A549 (cell line): ENCODE results near the gene C3orf20. TPM values are rescaled to one million over a fixed set of nuclear protein-coding genes. Genes with fewer than 3 reads are reported as not detected.

Source experiments
- ATAC-seq, 2 experiments: fragments of 200-7000 bp in 1 of 2; fragments of >200 bp in 1 of 2; cut with Nextera tagmentation in 1 of 2; cut with Tn5 transposase in 1 of 2; 3 replicates each; pipeline versions ENCODE4 v1.8.0 to v1.9.1; 2018 to 2020; ENCODE audit warnings: mild to moderate bottlenecking in 1 of 2, moderate library complexity in 1 of 2
- CTCF ChIA-PET: fragments of 300-600 bp; sonication (Branson Sonifier 250); formaldehyde crosslinking; extraction: SDS; loops from one replicate; lab custom pipeline; 2021; ENCODE audit warnings: antibody characterized with exemption, inconsistent platforms; lab: Yijun Ruan, JAX
- POLR2A ChIA-PET: fragments of 350-600 bp; formaldehyde crosslinking; extraction: SDS; loops from one replicate; lab custom pipeline; 2021; ENCODE audit warnings: antibody characterized with exemption, inconsistent platforms; lab: Yijun Ruan, JAX
- DNase-seq, 2 experiments: peaks; one replicate each; pipeline versions ENCODE4 v3.0.0 to v3.0.0-alpha.2; 2011 to 2016; ENCODE audit warnings: low read depth in 1 of 2, low spot score in 1 of 2
- FAIRE-seq: peaks from 2 replicates; lab custom pipeline; 2011; peaks lifted over from hg19 to GRCh38; lab: Jason Lieb, UNC
- H3K27ac ChIP-seq, 2 experiments: fragments of >200 bp; sonication (Bioruptor Twin); formaldehyde crosslinking; 3 replicates each; pipeline ENCODE4 v1.5.1; 2016 to 2017
- H3K4me1 ChIP-seq: fragments of >200 bp; sonication (Bioruptor Twin); formaldehyde crosslinking; 3 replicates; pipeline ENCODE4 v1.6.1; 2016
- H3K4me2 ChIP-seq: fragments of >200 bp; sonication (Bioruptor Twin); formaldehyde crosslinking; 3 replicates; pipeline ENCODE4 v1.6.1; 2016
- H3K4me3 ChIP-seq: fragments of >200 bp; sonication (Bioruptor Twin); formaldehyde crosslinking; 3 replicates; pipeline ENCODE4 v1.5.1; 2016
- H3K9me3 ChIP-seq: fragments of >200 bp; sonication (Bioruptor Twin); formaldehyde crosslinking; 3 replicates; pipeline ENCODE4 v1.6.1; 2016
- BHLHE40 ChIP-seq: IDR thresholded peaks from 2 replicates; pipeline ENCODE4 v1.6.1; 2012; ENCODE audit warnings: low read depth, low read length, inconsistent platforms
- CBX8 ChIP-seq: fragments of 200-600 bp; sonication (generic); IDR thresholded peaks from 2 replicates; pipeline ENCODE4 v1.6.1; 2016
- CHD2 ChIP-seq: fragments of 150-350 bp; IDR thresholded peaks from 2 replicates; pipeline ENCODE4 v1.6.1; 2014; ENCODE audit warnings: low read length; ENCODE audit not compliant: partially characterized antibody
- CHD4 ChIP-seq: fragments of 200-600 bp; sonication (generic); IDR thresholded peaks from 2 replicates; pipeline ENCODE4 v1.6.1; 2016; ENCODE audit warnings: antibody characterized with exemption, mild to moderate bottlenecking, borderline replicate concordance
- EHF ChIP-seq: fragments of 250-450 bp; sonication (Bioruptor Pico); IDR thresholded peaks from 2 replicates; pipeline ENCODE4 v1.5.0; 2020; ENCODE audit warnings: mild to moderate bottlenecking
- FOSB ChIP-seq: fragments of 250-450 bp; sonication (Bioruptor Pico); IDR thresholded peaks from 2 replicates; pipeline ENCODE4 v1.5.0; 2020; ENCODE audit warnings: mild to moderate bottlenecking, moderate library complexity
- FOSL2 ChIP-seq, 2 experiments: fragments of 450-650 bp in 1 of 2; fragments of >200 bp in 1 of 2; sonication (Bioruptor Twin) in 1 of 2; formaldehyde crosslinking; IDR thresholded peaks; 2 replicates each; pipeline versions ENCODE4 v1.5.0 to v1.6.1; 2016 to 2020; ENCODE audit warnings: mild to moderate bottlenecking in 1 of 2, moderate library complexity in 1 of 2
- FOXS1 ChIP-seq: fragments of 250-450 bp; sonication (Bioruptor Pico); IDR thresholded peaks from 2 replicates; pipeline ENCODE4 v1.5.0; 2020; ENCODE audit warnings: mild to moderate bottlenecking, moderate library complexity
- HOXB13 ChIP-seq: fragments of 250-450 bp; sonication (Bioruptor Pico); IDR thresholded peaks from 2 replicates; pipeline ENCODE4 v1.5.0; 2020; ENCODE audit warnings: low read depth, mild to moderate bottlenecking, moderate library complexity
- JUN ChIP-seq, 2 experiments: fragments of >200 bp; sonication (Bioruptor Twin); formaldehyde crosslinking; IDR thresholded peaks; 2 replicates in 1 of 2; 3 replicates in 1 of 2; pipeline ENCODE4 v1.6.1; 2016 to 2017
- MAZ ChIP-seq: fragments of 150-350 bp; IDR thresholded peaks from 2 replicates; pipeline ENCODE4 v1.6.1; 2014; ENCODE audit warnings: antibody characterized with exemption, low read depth, low read length, borderline replicate concordance
- NFE2L2 ChIP-seq: fragments of 150-350 bp; conservative IDR thresholded peaks from 2 replicates; pipeline ENCODE4 v1.6.1; 2014; ENCODE audit warnings: low read length
- NR3C1 ChIP-seq: fragments of >200 bp; sonication (Bioruptor Twin); formaldehyde crosslinking; IDR thresholded peaks from 3 replicates; pipeline ENCODE4 v1.6.1; 2017
- RAD21 ChIP-seq, 2 experiments: fragments of >200 bp in 1 of 2; sonication (Bioruptor Twin) in 1 of 2; formaldehyde crosslinking in 1 of 2; IDR thresholded peaks in 1 of 2; conservative IDR thresholded peaks in 1 of 2; 2 replicates in 1 of 2; 3 replicates in 1 of 2; pipeline ENCODE4 v1.6.1; 2012 to 2018; ENCODE audit warnings: inconsistent platforms in 1 of 2
- RARB ChIP-seq: fragments of 250-450 bp; sonication (Bioruptor Pico); IDR thresholded peaks from 2 replicates; pipeline ENCODE4 v1.8.0; 2021; ENCODE audit warnings: mild to moderate bottlenecking, moderate library complexity
- TFCP2L1 ChIP-seq: fragments of 250-450 bp; sonication (Bioruptor Pico); IDR thresholded peaks from 2 replicates; pipeline ENCODE4 v1.5.0; 2021; ENCODE audit warnings: mild to moderate bottlenecking
- USF2 ChIP-seq: fragments of 450-650 bp; IDR thresholded peaks from 2 replicates; pipeline ENCODE4 v1.6.1; 2014; ENCODE audit warnings: antibody characterized with exemption
- ZFP36 ChIP-seq: fragments of 450-650 bp; IDR thresholded peaks from 2 replicates; pipeline ENCODE4 v1.6.1; 2014; ENCODE audit warnings: borderline replicate concordance; ENCODE audit not compliant: partially characterized antibody
- WGBS: methylation state at CpG from one replicate; pipeline ENCODE4 v1.1.6; 2017; ENCODE audit errors: missing lambda C conversion rate; 5-methylcytosine and 5-hydroxymethylcytosine counted together
- polyA plus RNA-seq, 4 experiments: library from polyadenylated mRNA; depleted of rRNA in 3 of 4; stranded (reverse); fragments of >200 nt; fragmentation: RNase III in 1 of 4; extraction: RNeasy Plus Mini Kit Qiagen cat#74134 plus additional on column Dnase treatment in 1 of 4; gene quantifications; 2 replicates in 3 of 4; 3 replicates in 1 of 4; pipeline ENCODE4 v1.2.3, GENCODE V29; 2011 to 2017
- TF ChIP-seq, protein P1 (sequence below): fragments of 250-450 bp; sonication (Bioruptor Pico); IDR thresholded peaks from 2 replicates; pipeline ENCODE4 v1.5.0; 2021; ENCODE audit warnings: mild to moderate bottlenecking, moderate library complexity, borderline replicate concordance
- TF ChIP-seq, protein P2 (sequence below): fragments of >200 bp; sonication (Bioruptor Twin); formaldehyde crosslinking; IDR thresholded peaks from 3 replicates; pipeline ENCODE4 v1.5.1; 2016
- TF ChIP-seq, protein P3 (sequence below): fragments of >200 bp; sonication (Bioruptor Twin); formaldehyde crosslinking; IDR thresholded peaks from 3 replicates; pipeline ENCODE4 v1.6.1; 2016
- TF ChIP-seq, protein P4 (sequence below): IDR thresholded peaks from 2 replicates; pipeline ENCODE4 v1.6.1; 2012
- TF ChIP-seq, protein P5 (sequence below): fragments of >200 bp; sonication (Bioruptor Twin); formaldehyde crosslinking; IDR thresholded peaks from 2 replicates; pipeline ENCODE4 v1.6.1; 2016

The C3orf20 gene
- polyA plus RNA-seq, 2 of the 4 experiments (the other 2 are of a cell fraction): 0.05 TPM; not detected in 1

- no peak overlapping the region for H3K4me2 ChIP-seq
- FAIRE-seq (no peak), DNase-seq (no peak), ATAC-seq (no peak)
- TF ChIP-seq, protein P1, sequence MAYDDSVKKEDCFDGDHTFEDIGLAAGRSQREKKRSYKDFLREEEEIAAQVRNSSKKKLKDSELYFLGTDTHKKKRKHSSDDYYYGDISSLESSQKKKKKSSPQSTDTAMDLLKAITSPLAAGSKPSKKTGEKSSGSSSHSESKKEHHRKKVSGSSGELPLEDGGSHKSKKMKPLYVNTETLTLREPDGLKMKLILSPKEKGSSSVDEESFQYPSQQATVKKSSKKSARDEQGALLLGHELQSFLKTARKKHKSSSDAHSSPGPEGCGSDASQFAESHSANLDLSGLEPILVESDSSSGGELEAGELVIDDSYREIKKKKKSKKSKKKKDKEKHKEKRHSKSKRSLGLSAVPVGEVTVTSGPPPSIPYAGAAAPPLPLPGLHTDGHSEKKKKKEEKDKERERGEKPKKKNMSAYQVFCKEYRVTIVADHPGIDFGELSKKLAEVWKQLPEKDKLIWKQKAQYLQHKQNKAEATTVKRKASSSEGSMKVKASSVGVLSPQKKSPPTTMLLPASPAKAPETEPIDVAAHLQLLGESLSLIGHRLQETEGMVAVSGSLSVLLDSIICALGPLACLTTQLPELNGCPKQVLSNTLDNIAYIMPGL: no peak
- TF ChIP-seq MAZ (no peak), TFCP2L1 (CRISPR knock-in tag) (no peak), CHD4 (no peak), CHD2 (no peak), USF2 (no peak), ZFP36 (no peak), EHF (CRISPR knock-in tag) (no peak), CBX8 (no peak), FOXS1 (CRISPR knock-in tag) (no peak), FOSB (no peak), RARB (CRISPR knock-in tag) (no peak), BHLHE40 (no peak), NFE2L2 (no peak), NR3C1 (no peak), HOXB13 (no peak), FOSL2 (IDR thresholded peaks at IDR 0.05) (no peak), FOSL2 (CRISPR knock-in tag; IDR thresholded peaks at IDR 0.05) (no peak)
- TF ChIP-seq, protein P2, sequence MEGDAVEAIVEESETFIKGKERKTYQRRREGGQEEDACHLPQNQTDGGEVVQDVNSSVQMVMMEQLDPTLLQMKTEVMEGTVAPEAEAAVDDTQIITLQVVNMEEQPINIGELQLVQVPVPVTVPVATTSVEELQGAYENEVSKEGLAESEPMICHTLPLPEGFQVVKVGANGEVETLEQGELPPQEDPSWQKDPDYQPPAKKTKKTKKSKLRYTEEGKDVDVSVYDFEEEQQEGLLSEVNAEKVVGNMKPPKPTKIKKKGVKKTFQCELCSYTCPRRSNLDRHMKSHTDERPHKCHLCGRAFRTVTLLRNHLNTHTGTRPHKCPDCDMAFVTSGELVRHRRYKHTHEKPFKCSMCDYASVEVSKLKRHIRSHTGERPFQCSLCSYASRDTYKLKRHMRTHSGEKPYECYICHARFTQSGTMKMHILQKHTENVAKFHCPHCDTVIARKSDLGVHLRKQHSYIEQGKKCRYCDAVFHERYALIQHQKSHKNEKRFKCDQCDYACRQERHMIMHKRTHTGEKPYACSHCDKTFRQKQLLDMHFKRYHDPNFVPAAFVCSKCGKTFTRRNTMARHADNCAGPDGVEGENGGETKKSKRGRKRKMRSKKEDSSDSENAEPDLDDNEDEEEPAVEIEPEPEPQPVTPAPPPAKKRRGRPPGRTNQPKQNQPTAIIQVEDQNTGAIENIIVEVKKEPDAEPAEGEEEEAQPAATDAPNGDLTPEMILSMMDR: no peak
- TF ChIP-seq, protein P3, sequence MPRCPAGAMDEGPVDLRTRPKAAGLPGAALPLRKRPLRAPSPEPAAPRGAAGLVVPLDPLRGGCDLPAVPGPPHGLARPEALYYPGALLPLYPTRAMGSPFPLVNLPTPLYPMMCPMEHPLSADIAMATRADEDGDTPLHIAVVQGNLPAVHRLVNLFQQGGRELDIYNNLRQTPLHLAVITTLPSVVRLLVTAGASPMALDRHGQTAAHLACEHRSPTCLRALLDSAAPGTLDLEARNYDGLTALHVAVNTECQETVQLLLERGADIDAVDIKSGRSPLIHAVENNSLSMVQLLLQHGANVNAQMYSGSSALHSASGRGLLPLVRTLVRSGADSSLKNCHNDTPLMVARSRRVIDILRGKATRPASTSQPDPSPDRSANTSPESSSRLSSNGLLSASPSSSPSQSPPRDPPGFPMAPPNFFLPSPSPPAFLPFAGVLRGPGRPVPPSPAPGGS: no peak
- TF ChIP-seq, protein P4, sequence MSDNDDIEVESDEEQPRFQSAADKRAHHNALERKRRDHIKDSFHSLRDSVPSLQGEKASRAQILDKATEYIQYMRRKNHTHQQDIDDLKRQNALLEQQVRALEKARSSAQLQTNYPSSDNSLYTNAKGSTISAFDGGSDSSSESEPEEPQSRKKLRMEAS: no peak
- ChIA-PET CTCF (no interaction called here), POLR2A (no interaction called here)
- no peaks in the 10 kb centered on the region for H3K9me3 ChIP-seq
- 81% methylated on average over 9 of the region's 9 CpGs for WGBS
- no peak overlapping the region for H3K4me3 ChIP-seq
- H3K4me1 ChIP-seq: no peaks in the 10 kb centered on the region
- H3K27ac ChIP-seq: no peak overlapping the region
Observed at GRCh38 chr3:14767245-14768051, 92.5 kb downstream of the C3orf20 start.

DNA sequence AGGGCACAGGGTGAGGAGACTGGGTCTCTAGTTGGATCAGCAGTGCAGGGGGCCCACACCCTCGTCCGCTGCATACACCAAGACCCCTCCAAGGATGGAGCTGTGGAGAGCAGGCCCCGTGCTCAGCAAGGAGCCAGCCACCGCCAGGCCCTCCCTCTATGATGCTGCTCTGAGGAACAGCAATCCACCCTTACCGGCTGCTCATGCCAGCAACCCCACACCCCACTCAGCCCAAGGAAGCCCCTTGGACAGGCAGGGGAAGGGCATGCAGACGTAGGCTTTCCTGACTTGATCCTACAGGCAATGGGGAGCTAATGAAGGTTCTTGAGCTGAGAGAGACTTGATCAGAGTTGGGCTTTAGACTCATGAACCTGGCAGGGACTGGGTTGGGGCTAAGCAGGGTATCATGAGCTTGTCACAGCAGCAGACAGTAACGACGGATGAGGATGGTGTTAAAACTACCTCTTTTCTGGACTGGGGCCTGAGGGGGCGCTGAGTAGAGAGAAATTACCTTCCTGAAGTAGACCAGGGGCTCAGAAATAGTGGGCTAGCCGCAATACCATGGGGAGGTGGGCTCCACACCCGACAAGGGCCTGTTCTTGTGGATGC, 93.3 kb downstream of the C3orf20 start:
- no peak for TF ChIP-seq JUN (IDR thresholded peaks at IDR 0.05)
- TF ChIP-seq, protein P1: no peak
- TF ChIP-seq, protein P5, sequence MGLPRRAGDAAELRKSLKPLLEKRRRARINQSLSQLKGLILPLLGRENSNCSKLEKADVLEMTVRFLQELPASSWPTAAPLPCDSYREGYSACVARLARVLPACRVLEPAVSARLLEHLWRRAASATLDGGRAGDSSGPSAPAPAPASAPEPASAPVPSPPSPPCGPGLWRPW: no peak
- no peak for TF ChIP-seq RAD21 (conservative IDR thresholded peaks at IDR 0.05 in 1 of 2, IDR thresholded peaks at IDR 0.05 in 1 of 2)
- FAIRE-seq: no peak
- CTCF ChIA-PET: interaction anchor here (0.6 kb wide), 1 partner anchor 268 kb away, joined by 3 read pairs; no protein-coding TSS in a partner anchor
- H3K4me3 ChIP-seq: no peak overlapping the region
- H3K4me2 ChIP-seq: no peak overlapping the region
- DNase-seq: no peak
- no peak overlapping the region for H3K27ac ChIP-seq
- POLR2A ChIA-PET: no interaction called here
- ATAC-seq: no peak
- H3K9me3 ChIP-seq: no peaks in the 10 kb centered on the region
- H3K4me1 ChIP-seq: no peaks in the 10 kb centered on the region
- WGBS: 51% methylated on average over 11 of the region's 11 CpGs
